NCI-H69 (cell line): ENCODE measurements around the gene RFXAP.

Experiments used
- DNase-seq: peaks from one replicate; lab custom pipeline; 2025; lab: John Stamatoyannopoulos, UW

Gene RFXAP

DNA sequence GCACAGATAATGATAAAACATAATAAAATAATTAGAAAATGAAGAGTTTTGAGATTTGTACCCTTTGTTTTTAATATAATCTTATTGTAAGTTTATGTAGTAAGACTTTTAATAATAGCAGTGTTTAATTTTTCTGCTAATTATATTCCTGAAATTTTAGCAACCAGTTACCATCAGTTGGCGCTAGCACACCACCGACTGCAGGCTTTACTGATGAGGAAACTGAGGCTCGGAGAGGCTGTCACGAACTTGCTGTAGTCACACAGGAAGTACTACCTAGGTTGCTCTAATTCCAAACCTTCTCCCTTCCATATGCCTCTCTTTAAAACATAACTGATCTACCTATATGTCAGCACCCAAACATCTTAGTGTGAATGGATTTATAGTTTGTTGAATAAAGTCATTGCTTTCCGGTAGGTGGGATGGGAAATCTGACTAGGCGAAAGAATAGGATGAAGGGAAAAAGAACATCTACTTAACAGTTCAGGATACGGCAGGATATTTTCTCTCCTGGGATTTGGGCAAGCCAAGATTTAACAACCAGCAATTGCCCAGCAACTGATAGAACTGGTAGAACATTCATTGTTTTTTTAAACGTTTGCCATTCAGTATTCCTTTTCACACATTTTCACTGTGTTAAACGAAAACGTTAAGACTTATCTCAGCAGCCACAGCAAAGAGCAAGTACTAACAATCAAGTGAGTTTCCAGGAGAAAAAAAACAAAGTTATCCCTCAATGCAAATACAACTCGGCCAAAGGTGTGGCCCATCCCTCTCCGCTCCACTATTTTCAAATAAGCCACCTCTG lies 822 bp upstream of the RFXAP start:
- DNase-seq: peak; percentile 55

DNA sequence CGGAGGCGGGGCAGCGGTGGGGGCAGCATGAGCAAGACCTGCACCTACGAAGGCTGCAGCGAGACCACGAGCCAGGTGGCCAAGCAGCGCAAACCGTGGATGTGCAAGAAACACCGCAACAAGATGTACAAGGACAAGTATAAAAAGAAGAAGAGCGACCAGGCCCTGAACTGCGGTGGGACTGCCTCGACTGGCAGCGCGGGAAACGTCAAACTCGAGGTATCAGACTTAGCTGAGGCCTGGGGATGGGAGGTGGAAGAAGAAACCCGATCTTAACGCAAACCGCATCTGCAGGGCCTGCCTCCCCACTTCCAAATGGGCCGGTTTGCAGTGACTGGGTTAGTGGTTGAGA lies 693 bp downstream of the RFXAP start:
- DNase-seq: peak; percentile 60

DNA sequence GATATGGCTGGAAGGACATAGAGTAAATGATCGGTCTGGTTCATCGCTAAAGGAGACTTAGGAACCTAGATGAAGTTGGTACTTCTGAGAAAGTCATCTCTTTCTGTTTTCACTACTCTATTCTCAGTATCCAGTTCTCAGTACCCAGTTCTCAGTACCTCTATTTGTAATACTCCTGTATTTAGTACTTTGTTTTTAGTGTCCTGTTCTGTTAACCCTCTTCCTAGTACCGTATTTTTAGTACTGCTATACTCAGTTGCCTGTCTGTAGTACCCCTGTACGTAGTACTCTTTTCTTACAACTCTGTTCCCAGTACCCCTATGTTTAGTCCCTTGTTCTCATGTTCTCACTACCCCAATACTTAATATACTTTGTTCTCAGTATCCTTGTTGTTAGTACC lies 1.2 kb downstream of the RFXAP start:
- DNase-seq: no peak

DNA sequence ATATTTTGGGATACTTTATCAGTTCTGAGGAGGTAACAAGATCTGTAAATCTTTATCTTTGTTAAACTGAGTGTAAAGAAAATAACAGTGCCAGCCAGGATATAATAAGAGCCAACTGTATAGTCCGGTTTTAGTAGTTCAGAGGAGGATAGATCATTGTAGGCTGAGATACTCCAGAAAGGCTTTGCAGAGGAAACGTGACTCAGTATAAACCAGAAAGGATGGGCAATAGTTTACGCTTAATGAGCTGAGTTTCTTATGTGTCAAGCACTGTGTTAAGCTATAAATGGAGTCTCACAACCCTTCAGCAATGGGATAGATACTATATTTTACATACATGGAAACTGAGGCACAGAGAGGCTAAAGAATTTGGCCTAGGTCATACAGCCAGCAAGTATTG lies 3.8 kb downstream of the RFXAP start:
- no peak for DNase-seq

DNA sequence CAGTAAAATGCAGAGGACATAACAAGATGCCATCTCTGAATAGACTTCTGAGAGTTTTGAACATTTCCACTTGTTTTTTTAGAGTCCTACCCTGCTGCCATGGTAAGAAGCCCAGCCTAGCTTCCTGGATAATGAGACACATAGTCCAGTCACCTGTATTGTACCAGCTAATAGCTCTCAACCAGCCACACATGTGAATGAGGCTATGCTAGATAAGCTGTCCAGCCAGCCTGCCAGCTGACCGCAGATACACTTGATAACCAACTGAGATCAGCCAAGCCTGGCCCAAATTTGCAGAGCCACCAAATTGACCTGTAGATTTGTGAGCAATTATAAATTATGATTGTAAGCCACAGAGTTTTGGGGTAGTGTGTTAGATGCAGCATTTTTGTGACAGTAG lies 10.7 kb downstream of the RFXAP start:
- DNase-seq: no peak

DNA sequence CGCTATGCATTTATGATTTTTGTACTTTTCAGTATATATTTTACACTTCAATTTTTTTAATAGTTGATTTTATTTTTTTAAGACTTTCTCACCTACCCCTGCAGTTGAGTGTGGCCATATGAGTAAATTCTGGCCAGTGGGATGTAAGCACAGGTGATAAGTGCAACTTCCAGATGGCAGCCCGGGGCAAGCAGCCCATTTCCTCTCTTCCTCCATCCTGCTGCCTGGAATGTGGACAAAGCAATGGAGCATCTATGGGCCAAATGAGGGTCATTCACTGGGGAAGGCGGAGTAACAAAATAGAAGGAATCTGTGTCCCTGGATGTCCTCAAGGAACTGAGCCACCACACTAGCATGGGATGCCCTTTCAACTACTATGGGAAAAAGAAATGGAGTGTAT lies 12.3 kb downstream of the RFXAP start:
- DNase-seq: no peak

DNA sequence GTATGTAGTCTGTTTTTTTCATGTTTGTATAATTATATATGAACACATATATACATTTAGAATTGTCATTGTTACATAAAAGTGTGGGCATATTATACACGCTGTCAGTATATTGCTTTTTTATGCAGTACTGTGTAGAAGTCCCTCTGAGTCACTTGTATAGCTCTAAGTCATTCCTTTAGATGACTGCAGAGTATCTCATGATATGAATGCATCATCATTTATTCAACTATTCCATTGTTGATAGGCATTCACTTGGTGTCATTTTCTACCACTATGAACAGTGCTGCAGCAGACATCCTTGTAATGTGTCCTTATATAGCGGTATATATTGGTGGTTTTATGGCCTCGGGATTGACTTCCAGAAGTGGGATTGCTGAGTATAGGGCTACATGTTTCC lies 15.3 kb downstream of the RFXAP start:
- DNase-seq: no peak

DNA sequence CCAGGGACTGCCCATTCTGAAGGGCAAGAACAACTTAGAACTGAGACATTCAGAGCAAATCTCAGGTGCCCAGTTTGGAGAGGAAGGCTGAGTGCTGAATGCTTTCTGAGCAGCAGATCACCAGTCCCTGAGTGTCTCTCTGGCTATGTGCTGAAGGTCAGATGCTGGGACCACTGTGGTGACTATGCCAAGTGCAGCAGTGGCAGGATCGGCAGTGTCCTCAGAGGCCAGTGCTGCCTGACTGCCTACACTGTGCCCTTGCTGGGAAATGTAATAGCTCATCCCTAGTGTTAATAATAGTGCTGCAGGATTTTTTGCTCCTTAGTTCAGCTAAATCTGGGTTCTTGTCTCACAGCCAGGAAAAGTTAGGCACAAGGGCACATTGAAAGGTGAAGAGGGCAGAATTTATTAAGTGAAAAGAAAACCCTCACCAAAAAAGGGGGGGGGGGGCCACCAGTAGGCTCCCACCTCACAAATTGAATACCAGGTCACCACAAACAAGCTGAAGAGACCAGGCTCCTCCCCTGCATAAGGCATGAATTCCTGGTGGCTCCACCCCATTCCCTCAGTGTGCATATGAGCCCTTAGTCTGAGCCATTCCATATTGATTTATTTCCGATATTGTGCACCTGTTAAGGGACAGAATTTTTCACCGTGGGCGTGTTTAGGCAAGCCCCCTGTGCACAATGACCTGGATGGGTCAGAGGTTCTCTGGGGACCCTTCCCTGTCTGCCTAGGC lies 18.5 kb downstream of the RFXAP start:
- no peak for DNase-seq

DNA sequence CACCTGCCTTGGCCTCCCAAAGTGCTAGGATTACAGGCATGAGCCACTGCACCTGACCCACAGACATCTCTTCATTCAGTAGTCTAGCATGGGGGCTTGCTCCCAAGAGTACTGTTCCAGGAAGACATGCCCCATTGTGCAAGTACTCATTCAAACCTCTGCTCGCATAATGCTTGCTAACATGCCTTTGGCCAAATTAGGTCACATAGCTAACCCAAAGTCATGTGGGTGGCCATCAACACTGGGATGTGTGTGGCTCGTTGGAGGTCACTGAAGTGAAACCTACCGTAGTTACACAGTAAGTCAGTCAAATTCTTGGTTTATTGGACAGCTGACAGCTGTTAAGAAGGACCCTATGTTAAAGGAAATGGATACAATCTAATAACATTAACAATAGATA lies 20.3 kb downstream of the RFXAP start:
- no peak for DNase-seq

DNA sequence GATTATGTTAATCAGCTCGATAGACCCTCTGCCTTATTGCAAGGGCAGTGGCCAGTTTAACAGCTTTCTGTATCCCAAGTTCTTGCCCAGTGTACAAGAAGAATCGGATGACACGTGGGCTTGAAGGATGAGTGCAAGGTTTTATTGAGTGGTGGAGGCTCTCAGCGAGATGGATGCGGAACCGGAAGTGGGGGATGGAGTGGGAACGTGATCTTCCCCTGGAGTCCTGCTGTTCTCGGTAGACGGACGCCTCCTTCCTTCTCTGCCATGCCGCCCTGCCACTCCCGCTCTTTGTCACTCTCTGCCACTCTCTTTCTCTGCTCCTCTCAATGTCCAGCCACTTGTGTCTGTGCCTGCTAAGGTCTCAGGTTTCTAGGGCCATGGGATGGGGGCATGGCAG lies 21.0 kb downstream of the RFXAP start:
- no peak for DNase-seq

DNA sequence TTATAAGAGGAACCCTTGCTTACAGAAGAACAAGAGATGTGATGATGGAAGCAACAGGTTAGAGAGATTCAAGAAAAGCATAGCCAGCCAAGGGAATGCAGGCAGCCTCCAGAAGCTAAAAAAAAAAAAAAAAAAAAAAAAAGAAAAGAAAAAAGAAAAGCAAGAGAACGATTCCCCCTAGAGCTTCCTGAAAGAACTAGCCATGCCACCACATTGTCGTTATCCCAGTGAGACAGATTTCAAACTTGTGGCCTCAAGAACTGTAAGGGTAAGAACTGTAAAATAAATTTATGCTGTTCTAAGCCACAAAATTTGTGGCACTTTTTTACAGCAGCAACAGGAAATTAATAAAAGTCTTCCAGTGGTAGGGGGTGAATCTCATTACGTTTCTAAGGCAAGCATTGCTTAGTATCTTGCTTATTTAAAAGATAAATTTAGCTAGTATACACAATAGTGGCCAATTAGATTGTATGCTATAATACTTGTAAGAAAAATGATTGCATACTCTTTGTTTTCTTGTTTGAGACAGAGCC lies 21.8 kb downstream of the RFXAP start:
- no peak for DNase-seq

DNA sequence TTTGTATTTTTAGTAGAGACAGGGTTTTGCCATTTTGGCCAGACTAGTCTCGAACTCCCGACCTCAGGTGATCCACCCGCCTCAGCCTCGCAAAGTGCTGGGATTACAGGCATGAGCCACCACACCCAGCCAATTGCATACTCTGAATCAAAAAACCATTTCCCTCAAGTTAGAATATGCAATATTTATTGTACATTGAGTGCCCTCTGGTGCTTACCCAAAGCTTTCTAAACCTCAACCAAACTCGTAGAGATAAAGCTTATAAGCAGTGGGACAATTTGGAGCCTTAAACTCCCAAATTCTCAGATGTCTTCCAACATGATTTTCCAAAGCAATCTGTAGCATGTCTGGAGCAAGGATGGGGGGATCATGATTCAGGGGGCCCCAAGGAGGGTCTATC lies 22.4 kb downstream of the RFXAP start:
- no peak for DNase-seq

DNA sequence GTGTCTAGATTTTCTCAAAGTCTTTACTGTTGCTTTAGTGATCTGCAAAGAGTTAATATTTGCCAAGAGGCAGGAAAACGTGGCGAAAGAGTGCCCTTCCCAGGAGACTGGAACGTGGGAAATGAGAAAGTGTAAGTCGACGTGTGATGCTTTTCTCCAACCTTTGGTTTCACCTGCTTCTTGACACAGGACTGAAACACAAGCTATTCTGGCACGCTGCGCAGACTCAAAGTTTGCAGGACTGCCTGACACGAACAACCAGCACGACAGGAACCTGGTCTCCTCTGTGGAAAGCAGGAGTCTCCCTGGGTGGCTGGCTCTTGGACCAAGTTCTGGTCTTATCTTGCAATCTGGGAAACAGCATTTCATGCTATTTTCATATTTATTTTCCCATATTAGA lies 28.6 kb downstream of the RFXAP start:
- DNase-seq: no peak

DNA sequence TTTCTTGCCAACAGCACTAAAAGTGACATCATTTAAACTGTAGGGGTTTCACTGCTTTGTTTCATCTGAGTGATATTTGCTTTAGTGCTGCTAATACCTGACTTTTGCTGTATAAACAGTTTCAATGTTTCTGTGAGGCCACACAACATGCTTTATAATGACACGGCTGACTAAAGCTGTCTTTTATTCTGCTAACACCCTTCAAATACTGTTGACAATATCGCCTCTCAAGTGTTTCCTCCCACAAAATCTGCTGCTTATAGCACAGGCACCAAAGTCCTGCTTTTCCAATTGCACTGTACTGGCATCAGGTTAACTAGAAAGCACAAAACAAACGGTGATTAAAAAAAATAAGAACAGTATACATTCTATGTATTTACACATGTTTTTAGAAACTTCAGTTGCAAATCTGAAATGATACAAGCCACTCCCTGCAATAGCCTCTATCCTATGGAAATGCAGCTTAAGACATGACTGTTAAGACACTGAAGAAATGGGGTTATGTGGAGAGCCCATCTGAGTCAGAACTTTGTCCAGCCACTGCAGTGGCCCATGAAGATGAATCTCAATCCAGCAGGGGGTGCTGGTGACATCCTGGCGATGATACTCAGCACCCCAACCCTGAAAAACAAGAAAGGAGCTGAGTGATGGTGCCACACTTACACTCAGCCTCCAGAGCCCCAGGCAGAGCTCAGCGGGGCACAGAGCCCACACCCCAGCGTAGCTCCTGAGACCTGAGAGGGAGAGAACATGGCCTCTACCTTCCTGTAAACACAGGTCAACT lies 29.4 kb downstream of the RFXAP start:
- peak; percentile 10 for DNase-seq

DNA sequence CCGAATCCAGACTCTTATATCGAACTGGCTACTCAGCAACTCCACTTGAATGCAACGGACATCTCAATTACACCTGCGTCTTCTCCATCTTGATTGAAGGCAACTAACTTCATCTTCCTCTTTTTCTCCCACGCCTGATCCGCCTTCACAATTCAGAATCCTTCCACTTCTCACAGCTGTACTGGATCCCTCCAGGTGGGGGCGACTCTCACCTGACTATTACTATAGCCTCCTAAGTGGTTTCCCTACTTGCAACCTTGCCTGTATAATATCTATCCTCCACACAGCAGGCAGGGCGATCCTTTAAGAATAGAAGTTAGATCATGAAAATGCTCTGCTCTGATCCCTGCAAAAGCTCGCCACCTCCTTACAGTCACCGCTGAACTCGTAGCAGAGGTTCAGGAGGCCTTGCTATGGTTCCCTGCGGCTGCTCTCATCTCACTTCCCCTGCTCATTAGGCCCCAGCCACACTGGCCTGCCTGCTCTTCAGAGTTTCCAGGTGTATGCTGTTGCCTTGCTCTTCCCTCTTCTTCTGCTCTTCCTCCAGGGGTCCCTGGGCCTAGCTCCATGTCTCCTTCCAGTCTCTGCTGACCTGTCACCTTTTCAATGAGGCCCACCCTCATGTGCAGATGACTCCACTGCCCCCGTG lies 31.9 kb downstream of the RFXAP start:
- DNase-seq: peak; percentile 43

DNA sequence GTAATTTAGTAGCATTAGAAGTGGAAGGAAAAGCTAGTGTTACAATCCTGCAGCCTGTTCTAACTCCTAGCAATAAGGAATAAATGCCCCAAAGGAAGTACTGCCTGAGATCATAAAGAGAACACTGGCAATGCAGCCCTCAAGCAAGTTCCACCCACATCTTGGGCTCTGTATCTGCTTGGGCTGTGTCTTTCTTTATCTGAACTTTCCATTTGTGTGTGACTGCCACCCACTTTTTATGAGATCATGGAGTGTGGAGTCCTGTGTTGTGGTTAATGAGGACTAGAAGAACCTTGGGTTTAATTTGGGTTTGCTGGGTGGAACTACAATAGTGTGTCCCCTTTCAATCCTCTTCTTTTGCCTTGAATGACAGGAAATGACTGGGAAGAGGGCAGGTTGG lies 38.2 kb downstream of the RFXAP start:
- no peak for DNase-seq

DNA sequence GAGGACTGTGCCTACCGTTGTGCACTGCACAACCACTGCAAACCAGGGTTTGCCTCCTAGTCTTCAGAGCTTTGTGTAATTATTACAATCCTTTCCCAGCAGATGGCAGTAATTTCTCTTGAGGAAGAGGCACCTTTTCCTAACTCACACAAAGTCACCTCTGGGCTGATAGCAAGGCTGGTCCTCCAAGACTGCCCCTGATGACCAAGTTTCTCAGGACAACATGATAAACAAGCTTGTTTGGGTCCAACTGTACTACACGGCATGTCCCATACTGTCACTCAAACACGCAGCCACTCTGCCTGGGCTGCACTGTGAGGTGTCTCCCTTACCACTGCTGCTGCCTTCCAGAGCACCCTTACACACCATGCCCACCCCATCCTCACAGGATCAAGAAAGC lies 39.3 kb downstream of the RFXAP start:
- peak; percentile 79 for DNase-seq

DNA sequence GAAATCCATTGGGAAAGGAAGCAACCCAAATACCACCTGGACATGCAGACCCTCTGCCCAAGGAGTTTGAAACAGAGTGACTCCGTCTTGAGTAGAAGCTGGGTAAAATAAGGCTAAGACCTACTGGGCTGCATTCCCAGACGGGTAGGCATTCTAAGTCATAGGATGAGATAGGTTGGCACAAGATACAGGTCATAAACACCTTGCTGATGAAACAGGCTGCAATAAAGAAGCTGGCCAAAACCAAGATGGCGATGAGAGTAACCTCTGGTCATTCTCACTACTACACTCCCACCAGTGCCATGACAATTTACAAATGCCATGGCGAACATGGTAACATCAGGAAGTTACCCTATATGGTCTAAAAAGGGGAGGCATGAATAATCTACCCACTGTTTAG lies 40.2 kb downstream of the RFXAP start:
- DNase-seq: peak; percentile 8

DNA sequence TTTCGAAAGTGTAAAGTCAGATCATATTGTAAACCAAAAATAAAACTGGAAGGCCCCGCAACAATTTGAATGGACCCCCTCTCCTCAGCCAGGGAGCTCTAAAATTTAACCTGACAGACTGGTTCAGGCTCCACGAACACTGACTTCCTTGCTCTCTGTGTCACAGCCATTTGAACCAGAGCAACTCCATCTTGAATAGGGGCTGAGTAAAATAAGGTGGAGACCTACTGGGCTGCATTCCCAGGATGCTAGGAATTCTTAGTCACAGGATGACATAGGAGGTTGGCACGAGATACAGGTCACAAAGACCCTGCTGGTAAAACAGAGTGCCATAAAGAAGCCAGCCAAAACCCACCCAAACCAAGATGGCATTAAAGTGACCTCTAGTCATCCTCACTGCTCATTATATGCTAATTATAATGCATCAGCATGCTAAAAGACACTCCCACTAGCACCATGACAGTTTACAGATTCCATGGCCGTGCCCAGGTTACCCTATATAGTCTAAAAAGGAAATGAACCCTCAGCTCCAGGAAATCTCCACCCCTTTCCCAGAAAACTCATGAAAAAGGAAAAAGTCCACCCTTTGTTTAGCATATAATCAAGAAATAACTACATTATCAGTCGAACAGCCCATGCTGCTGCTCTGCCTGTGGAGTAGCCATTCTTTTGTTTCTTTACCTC lies 43.1 kb downstream of the RFXAP start:
- DNase-seq: no peak

DNA sequence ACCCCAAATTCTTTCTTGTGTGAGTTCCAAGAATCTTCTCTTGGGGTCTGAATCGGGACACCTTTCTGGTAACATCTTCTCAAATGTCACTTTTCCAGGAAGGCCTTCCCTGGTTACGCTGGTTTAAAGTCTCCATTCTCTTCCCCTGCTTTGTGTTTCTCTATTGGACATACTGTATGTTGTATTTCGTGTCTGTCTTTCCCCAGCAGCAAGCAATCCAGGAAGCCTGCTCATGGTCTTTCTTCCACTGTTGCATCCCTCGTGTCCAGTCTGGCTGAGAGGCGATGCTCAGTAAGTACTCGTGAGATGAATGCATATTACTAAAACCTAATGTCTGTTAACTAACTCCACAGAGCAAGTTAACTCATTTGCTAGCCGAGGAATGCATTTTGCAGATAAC lies 43.7 kb downstream of the RFXAP start:
- DNase-seq: no peak

DNA sequence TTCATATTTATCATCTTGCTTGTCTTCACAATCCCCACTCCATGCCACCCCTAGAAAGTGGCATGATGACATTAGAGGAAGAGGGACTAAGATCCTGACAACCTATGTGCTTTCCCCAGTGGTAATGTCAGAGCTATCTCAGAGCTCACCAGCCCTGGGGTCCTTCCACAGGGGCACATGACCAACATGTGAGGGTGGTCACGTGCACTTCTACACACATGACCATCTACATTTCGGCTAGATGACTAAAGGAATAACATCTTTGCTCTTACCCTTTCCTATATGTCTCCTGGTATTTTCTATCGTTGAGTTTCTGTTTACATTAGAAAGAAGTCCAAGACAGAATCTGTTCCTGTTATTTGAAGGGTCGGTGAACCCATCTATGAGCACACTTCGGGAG lies 46.2 kb downstream of the RFXAP start:
- DNase-seq: no peak

DNA sequence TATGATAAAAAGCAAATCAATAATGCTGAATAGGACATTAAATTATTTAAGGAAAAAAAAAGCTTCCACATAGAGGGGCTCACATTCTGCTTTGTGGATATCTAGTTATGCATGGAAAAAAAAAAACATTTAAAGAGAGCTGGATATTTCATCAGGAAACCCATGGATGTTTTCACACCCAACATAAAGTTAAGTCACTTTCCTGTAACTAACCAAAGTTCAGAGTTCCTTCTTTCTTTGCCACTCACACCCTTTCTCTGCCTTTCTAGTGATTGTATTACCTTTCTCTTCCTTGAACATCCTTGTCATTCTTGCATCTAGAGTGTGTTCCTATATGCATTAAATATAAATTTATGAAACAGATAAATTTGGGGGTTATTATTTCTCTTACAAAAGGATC lies 47.2 kb downstream of the RFXAP start:
- DNase-seq: no peak
